Adrenal gland (tissue), 12 donors: ENCODE measurements around the gene CRACR2B. TPM values are rescaled to one million over a fixed set of nuclear protein-coding genes. Genes with fewer than 3 reads are reported as not detected.

Experiments used
- DNase-seq, 7 donors: peaks; one replicate each; pipeline ENCODE4 v3.0.0-alpha.2; 2019 to 2020
- H3K27ac ChIP-seq, 5 donors: fragments of 200-600 bp; sonication (generic) in 4 of 5; 1 replicate in 3 of 5; 2 replicates in 2 of 5; pipeline versions ENCODE4 v1.5.1 to v1.8.0; 2016 to 2020; ENCODE audit warnings: mild to moderate bottlenecking in 1 of 5
- H3K27me3 ChIP-seq: fragments of 200-600 bp; 2 replicates; pipeline ENCODE4 v1.8.0; 2021
- H3K36me3 ChIP-seq, 2 donors: fragments of 200-600 bp; replicated peaks in 1 of 2; 1 replicate in 1 of 2; 2 replicates in 1 of 2; pipeline versions ENCODE4 v1.5.1 to v1.8.0; 2018 to 2022
- H3K4me1 ChIP-seq, 2 donors: fragments of 200-600 bp; replicated peaks in 1 of 2; 1 replicate in 1 of 2; 2 replicates in 1 of 2; pipeline versions ENCODE4 v1.5.1 to v1.8.0; 2018 to 2021
- H3K4me3 ChIP-seq, 4 donors: fragments of 200-600 bp; sonication (generic) in 3 of 4; one replicate each; pipeline ENCODE4 v1.5.1; 2016 to 2018
- H3K9me3 ChIP-seq, 3 donors: fragments of 200-600 bp; sonication (generic) in 1 of 3; replicated peaks in 1 of 3; 1 replicate in 2 of 3; 2 replicates in 1 of 3; pipeline versions ENCODE4 v1.5.1 to v1.8.0; 2016 to 2021
- CTCF ChIP-seq, 6 experiments: fragments of 450-650 bp in 4 of 6; fragments of 200-600 bp in 2 of 6; sonication (generic) in 1 of 6; IDR thresholded peaks; 1 replicate in 5 of 6; 2 replicates in 1 of 6; pipeline versions ENCODE4 v1.5.1 to v1.8.0; 2016 to 2021; ENCODE audit warnings: antibody characterized with exemption in 6 of 6, mild to moderate bottlenecking in 2 of 6, moderate library complexity in 1 of 6
- POLR2A ChIP-seq, 2 donors: fragments of 450-650 bp; IDR thresholded peaks; one replicate each; pipeline ENCODE4 v1.6.1; 2017; ENCODE audit warnings: antibody characterized with exemption in 2 of 2, mild to moderate bottlenecking in 2 of 2, moderate library complexity in 1 of 2
- WGBS, 4 donors: extraction: QIAGEN DNeasy Blood & Tissue Kit in 2 of 4; methylation state at CpG; one replicate each; pipeline versions ENCODE4 v1.1.5 to v1.1.7; 2013 to 2017; 5-methylcytosine and 5-hydroxymethylcytosine counted together
- intact Hi-C, 2 donors: fragments of 100-400 bp; cut with DNase I; formaldehyde crosslinking; loops; one replicate each; pipeline versions ENCODE4 v1.14.1 to v1.15.0; 2022 to 2023
- polyA plus RNA-seq, 3 donors: library from polyadenylated mRNA; stranded (reverse); fragments of 200-250 nt in 2 of 3; fragments of 350-450 nt in 1 of 3; fragmentation: Illumina TruSeq in 1 of 3; extraction: RNeasy Lipid Tissue Mini Kit (QIAGEN cat#74804) in 1 of 3; gene quantifications; one replicate each; pipeline ENCODE4 v1.2.3, GENCODE V29; 2013 to 2014
- total RNA-seq, 9 donors: library from RNA; depleted of rRNA in 4 of 9; stranded (reverse); fragments of >200 nt in 4 of 9; fragments of 120-200 nt in 1 of 9; fragmentation: NEBNext Ultra II Directional in 1 of 9; extraction: Animal tissue kit (Norgen Biotek cat#: 25700) in 1 of 9; gene quantifications; one replicate each; pipeline versions ENCODE4 v1.1.0 to v1.2.4, GENCODE V29; 2013 to 2023
- donor health status: healthy with polysubstance abuse.
- donor health status: Bipolar disorder and iron deficiency.
- donor health status: DM: yes; HTN: yes; CAD: no.
- donor health status: DM: no; HTN: no; CAD: no.
- donor health status: DM: no; HTN: no; CAD: no.
- donor health status: DM: yes; HTN: yes; CAD: no.

Gene CRACR2B
- total and polyA plus RNA-seq, 12 donors: 1.0 to 91.3 (median 15.6) TPM

DNA sequence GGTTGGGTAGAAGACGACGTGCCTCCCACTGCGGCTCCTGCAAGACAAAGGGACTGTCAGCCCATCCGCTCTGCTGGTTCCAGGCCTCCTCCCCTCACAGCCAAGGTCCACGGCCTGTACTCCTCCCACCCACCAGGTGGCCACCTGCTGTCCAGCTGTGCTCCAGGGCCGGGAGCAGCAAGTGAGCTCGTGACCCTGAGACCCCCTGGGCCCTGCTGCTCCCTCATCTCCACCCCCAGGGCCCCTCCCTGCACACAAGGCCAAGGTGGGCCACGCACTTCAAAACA, 42.4 kb downstream of the CRACR2B start:
- Histone ChIP-seq H3K9me3 (no peaks in the 10 kb centered on the region), H3K4me1 (no peaks in the 10 kb centered on the region), H3K27ac (no peak overlapping the region), H3K36me3 (peaks cover 0 to 4% of the 10 kb centered on the region in 2 donors), H3K27me3 (no peaks in the 10 kb centered on the region), H3K4me3 (no peak overlapping the region)
- DNase-seq: no peak
- TF ChIP-seq POLR2A (IDR thresholded peaks at IDR 0.05): no peak
- no peak for TF ChIP-seq CTCF (IDR thresholded peaks at IDR 0.05)
- WGBS, 4 donors: 65 to 100% (median 73%) methylated on average over 1 to 8 of the region's 8 CpGs
- intact Hi-C loops: no loop called here

GRCh38 chr11:870418-870817, 42.7 kb downstream of the CRACR2B start:
- no peak overlapping the region for H3K4me3 ChIP-seq
- intact Hi-C loops: no loop called here
- no peaks in the 10 kb centered on the region for H3K9me3 ChIP-seq
- peaks cover 0 to 4% of the 10 kb centered on the region in 2 donors for H3K36me3 ChIP-seq
- WGBS, 4 donors: 86 to 100% (median 91%) methylated on average over 3 to 8 of the region's 8 CpGs
- no peak for DNase-seq
- H3K4me1 ChIP-seq: no peaks in the 10 kb centered on the region
- no peak for TF ChIP-seq POLR2A (IDR thresholded peaks at IDR 0.05)
- TF ChIP-seq CTCF (IDR thresholded peaks at IDR 0.05): no peak
- no peak overlapping the region for H3K27ac ChIP-seq
- no peaks in the 10 kb centered on the region for H3K27me3 ChIP-seq

DNA sequence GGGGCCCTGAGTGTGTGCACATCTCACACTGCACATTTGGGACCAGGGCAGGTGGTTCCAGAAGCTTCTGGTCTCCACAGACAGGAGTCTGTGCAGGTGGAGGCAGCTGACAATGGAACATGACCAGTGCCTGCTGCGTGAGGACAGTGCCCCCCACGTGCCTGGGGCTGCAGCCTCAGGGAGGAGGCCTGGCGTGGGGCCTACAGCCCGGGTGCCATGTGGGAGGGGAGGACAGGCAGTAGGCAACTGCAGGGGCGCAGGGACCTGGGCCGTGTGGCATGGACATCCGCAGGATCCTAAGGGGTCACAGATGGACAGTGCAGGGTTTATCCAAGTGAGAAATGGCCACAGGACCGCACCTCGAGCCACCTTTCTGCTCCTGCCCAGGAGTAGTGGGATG, 43.8 kb downstream of the CRACR2B start:
- no peaks in the 10 kb centered on the region for H3K9me3 ChIP-seq

DNA sequence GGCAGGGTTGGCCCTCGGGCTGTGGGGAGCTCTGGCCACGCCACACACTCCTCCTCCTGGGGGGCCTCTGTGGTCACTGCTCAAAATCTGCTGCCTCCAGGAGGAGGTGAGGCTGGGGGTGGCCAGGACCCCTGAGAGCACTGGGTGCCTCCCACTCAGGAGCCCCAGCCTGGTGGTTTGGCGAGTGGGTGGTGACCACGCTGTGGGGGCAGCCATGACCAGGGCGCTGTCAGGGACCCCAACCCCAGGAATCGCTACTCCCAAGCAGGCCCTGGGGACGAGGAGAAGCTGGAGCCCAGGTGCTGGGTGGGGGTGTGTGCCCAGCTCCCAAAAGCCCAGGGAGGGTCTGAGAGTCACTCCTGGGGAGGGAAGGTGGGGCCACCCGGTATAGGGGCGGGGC, 45.1 kb downstream of the CRACR2B start:
- Histone ChIP-seq H3K4me1 (peaks cover 7 to 8% of the 10 kb centered on the region in 2 donors), H3K9me3 (no peaks in the 10 kb centered on the region), H3K27me3 (no peaks in the 10 kb centered on the region), H3K27ac (no peak overlapping the region), H3K36me3 (no peaks in the 10 kb centered on the region), H3K4me3 (no peak overlapping the region)
- intact Hi-C loops: no loop called here
- no peak for DNase-seq
- no peak for TF ChIP-seq POLR2A (IDR thresholded peaks at IDR 0.05)
- TF ChIP-seq CTCF (IDR thresholded peaks at IDR 0.05): no peak
- WGBS, 4 donors: 81 to 90% (median 86%) methylated on average over 4 to 9 of the region's 9 CpGs

More for the DNA sequence above, 43.8 kb downstream of the CRACR2B start:
- TF ChIP-seq POLR2A (IDR thresholded peaks at IDR 0.05) (no peak), CTCF (IDR thresholded peaks at IDR 0.05) (no peak)
- no peak for DNase-seq
- Histone ChIP-seq H3K27ac (no peak overlapping the region), H3K4me3 (no peak overlapping the region), H3K36me3 (peaks cover 0 to 4% of the 10 kb centered on the region in 2 donors), H3K4me1 (peaks cover 2 to 3% of the 10 kb centered on the region in 2 donors), H3K27me3 (no peaks in the 10 kb centered on the region)
- intact Hi-C loops: no loop called here
- 50 to 81% (median 74%) methylated on average over 2 to 9 of the region's 9 CpGs for WGBS, 4 donors
